CD4-positive, alpha-beta T cell treated with Interferon gamma for 1 hour (primary cell): Measurements from ENCODE around the gene ZNF750.

Source experiments
- DNase-seq: peaks from one replicate; pipeline ENCODE4 v3.0.0-alpha.2; 2020

Gene ZNF750

DNA sequence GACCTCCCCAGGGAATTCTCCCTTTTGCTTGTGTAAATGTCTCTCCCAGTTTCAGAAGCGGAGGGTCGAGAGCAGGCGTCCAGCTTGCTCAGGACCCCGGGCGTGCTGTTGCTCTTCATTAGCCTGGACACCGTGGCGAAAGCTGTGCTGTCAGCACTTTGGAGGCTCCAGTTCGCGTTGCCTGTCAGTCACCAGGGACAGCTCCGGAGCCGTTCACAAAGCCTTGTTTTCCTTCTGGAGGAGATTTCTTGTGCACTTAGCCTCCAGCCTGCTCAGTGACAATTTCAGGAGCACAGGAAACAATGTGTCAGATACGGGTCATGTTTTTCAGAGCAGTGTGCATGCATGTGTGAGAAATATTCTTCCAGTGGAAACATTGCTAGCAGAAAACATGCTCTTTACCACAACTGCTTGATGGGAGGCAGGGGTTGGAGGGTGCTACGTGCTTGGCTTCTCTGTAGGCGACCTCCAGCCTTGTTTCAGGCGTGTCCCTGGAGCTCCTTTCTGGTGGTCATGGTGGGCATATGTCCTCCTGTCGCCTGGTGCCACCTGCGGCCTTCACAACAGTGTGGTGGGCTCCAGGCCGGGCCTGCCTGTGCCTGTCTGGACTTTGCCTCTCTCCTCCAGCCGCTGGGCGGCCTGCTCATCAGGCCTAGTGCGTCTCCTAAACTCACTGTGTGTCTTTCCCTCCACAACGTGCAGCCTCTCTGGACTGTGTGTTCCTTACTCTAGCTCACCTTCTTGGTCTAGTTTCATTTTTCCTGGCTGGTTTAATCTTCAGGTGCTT lies 29.0 kb downstream of the ZNF750 start:
- DNase-seq = no peak

DNA sequence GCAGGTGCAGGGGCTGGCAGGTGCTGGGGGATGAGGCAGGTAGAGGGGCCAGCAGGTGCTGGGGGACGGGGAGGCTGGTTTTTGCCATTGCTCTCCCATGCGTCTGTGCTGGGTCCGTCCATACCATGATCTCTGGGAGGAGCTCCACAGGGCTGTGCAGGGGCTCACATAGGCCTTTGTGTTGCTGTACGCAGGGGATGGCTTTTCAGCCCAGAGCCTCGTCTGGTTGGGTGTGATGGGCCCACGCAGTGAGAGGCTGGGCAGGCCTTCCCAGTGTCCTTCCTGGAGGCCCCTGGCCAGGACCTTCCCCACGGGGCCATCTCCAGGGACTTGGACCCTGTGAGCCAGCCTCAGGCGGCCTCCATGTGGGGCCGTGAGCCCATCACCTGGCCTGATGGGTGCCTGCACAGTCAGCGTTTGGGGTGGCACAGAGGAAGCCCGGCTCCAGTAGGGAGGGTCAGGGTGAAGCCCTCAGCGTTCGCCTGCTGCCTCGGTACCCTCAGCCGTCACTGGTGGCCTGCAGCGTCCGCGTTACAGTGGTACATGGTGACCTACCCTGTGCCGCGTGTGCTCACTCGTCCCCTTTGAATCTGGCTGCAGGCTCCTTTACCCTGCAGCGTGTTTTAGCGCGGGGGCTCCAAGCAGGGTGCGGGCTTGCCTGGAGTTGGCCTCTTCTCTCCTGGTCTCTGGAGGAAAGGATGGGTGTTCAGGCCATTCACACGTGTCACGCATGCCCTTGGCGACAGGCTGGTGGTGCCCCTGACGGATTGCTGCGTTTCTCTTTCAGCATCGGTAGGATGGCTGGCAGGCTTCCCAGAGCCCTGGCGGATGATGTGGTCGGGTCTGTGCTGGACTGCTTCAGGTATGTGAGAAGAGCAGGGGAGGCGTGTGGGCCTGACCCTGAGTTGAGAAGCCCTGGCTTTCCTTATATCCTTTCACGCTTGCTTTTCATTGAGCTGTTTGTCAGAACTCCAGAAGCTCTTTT lies 30.6 kb downstream of the ZNF750 start:
- DNase-seq = no peak

DNA sequence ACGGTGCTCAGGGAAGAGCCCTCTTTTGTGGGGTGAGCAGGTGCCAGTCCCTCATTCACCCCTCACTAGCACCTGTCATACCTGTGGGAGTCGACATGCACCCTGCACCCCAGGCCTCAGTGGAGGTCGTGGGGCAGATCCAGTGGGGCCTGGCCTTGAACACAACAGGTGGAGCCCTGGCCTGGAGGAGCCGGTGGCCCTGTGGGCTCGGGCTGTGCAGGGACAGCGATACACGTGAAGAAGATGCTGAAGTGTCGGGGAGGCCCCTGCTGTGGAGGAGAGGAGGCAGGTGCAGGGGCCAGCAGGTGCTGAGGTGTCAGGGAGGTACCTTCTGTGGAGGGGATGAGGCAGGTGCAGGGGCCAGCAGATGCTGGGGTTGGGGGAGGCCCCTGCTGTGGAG lies 31.8 kb downstream of the ZNF750 start:
- no peak for DNase-seq

DNA sequence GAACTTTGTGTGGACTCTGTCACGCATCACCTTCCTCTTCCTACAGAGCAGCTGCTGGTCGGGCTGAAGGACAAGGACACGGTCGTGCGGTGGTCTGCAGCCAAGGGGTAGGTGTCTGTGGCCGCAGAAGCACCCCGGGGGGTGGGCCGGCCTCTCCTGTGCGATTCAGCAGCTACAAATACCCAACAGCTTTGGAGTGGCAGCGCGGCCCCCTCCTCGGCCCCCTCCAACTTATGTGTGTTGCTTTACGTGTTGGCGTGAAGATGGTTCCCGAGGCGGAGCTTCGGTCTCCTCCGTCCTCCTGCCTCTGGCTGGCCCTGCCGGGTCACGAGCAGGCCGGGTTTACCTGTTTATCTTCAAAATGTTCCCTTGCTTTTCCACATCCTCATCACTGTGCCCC lies 32.3 kb downstream of the ZNF750 start:
- no peak for DNase-seq

DNA sequence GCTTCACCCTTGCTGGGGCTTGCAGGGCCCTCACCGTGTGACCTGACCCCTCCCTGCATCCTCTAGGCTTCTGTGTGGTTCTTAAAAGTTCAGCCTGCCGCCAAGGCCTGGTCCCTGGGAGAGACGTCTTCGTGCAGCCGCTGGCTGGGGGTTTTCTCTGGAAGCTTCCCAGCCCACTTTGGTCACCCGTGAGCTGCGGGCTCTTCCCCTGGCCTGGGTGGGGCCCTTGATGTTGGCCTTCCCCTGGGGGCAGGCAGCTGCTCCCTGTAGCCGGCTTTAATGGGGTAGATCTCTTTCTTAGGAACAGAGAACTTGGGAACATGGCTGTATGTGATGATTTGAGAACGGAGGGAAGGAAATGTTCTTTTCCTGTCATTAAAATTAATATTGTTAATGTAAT lies 32.7 kb downstream of the ZNF750 start:
- DNase-seq = no peak

DNA sequence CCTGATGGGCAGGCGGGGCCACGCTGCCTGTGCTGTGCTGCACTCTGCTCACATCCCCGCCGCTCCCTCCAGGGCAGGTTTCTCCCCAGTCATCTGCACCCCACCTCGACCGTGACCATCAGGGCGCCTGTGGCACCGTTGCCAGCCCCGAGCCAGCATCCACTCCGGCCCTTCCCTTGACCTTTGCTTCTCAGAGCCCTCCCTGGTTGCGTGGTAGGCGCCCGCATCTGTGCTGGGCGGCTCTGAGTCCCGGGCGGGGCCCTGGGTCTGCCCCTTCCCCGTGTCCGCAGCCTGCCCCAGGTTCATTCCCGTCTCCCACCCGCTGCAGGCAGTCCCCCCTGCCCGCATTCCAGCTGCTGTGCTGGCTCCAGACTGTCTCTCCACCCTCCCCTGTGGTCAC lies 33.2 kb downstream of the ZNF750 start:
- DNase-seq = no peak

DNA sequence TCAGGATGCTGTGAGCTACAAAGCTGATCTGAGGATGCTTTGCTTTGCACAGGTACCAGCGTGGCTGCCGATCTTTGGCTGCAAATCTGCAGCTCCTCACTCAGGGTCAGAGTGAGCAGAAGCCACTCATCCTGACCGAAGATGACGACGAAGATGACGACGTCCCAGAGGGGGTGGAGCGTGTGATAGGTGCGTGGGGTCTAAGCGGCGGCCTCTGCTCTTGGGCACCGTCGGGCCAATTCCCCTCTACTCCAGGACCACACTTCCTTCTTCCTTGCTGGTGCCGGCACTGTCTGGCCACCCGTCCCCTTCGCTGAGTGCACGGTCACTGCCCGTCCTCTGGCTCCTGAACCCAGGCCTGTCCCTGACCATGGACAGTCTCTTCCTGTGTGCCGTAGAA lies 34.0 kb downstream of the ZNF750 start:
- DNase-seq = no peak

DNA sequence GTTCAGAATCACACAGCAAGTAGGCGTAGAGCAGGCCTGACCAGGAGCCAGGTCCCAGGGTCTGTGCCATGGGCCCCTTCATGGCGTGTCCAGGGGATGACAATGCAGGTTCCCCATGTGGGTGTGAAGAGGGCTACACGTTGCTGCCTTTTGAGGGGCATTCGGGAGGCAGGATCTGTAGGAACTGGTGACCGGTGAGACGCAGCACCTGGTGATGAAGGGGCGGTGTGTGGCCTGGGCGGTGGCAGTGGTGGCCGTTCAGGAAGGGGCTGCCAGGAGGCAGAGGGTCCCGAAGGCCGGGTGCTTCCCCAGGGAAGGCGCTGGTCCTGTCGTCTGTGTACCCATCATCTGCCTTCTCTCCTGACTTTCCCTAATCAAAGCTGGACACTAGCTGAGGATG lies 34.6 kb downstream of the ZNF750 start:
- no peak for DNase-seq

DNA sequence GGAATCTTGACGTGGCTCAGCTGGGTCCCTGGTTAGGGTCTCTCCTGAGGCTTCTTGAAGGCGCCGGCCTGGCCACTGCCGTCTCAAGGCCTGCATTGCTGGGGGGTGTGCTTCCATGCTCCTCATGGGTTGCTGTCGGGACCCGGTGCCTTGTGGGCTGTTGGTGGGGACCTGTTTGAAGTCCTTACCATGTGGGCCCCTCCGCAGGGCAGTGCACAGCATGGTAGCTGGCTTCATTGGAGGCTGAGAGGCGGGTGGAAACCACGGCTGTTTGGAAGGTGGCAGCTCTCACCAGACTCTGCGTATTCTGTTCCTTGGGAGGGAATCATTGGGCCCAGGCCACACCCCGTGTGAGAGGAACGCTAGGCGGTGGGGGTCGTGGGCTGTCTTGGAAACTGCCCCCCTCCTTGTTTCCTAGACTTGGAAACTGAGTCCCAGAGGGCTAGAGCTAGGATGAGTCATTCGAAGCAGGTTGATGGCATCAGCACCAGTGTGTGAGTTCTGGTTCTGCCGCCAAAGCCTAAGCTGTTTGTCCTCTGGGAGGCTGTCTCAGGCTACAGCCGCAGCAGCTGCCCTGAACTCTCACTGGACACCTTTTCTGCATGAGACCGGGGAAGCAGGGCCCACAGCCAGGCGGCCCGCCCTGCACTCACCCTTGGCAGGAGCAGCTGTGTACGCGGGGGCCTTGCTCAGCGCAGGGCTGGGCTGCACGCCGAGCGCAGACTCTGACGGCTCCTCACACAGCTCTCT lies 35.2 kb downstream of the ZNF750 start:
- no peak for DNase-seq

DNA sequence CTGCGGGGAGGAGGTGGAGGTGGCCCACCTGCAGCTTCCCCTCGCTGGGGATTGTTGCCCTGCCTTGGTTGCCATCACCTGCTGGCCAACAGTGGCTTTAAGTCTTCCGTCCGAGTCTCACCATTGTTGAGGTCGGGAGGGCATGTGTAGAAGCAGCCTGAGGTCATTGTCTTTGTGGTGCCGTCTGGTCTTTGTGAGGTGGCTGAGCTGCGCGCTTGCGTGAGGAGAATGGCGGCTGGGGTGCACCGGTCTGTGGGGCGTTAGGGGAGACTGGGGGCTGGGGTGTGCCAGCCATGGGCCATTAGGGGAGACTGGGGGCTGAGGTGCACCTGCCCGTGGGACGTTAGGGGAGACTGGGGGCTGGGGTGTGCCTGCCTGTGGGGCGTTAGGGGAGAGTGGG lies 36.2 kb downstream of the ZNF750 start:
- no peak for DNase-seq

DNA sequence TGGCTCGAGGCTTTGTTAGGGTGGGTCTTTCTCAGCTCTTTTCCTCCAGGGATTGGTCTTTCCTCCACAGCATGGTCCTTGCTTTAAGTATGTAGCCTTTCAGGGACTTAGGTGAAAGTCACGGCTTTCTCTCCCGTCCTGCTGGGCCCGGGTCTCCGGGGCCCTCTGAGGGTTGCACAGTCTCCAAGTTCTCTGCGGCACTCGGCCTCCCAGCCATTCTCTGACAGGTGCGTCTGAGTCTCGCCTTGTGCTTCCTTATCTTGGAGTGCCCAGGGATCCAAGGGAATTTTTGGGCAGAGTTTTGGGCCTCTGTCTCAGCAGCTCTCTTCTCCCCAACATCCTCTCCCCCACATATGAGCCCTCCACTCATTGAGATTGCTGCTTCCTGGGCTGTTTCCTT lies 36.6 kb downstream of the ZNF750 start:
- DNase-seq = no peak

DNA sequence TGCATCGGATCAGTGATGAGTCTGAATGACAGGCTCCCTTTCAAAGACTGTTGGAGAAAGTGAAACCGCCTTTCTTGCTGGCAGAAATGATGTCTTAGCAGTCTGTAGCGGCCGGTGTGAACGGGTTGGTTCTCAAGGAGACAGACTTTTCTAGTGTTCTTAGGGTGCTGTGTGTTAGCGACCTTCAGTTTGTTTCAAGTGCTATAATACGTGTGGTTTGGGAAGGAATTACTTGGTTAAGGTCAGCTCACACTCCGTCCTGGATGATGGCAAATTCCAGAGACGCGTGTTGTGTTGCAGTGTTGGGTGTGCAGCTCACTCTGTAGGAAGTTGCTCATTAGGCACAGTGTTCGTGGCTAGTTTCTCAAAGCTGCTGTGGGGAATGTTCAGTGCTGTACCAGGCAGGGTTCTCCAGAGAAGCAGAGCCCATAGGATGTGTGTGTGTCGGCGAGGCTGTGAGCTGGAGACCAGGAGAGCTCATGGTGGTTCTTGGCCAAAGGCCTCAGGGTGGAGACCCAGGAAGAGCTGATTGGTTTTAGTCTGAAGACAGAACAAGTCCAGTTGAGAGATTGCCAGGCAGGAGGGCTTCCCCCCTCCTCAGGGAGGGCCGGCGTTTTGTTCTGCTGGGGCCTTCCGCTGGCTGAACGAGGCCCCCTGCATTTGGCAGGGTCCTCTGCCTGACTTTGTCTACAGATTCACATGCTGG lies 37.6 kb downstream of the ZNF750 start:
- DNase-seq = no peak

DNA sequence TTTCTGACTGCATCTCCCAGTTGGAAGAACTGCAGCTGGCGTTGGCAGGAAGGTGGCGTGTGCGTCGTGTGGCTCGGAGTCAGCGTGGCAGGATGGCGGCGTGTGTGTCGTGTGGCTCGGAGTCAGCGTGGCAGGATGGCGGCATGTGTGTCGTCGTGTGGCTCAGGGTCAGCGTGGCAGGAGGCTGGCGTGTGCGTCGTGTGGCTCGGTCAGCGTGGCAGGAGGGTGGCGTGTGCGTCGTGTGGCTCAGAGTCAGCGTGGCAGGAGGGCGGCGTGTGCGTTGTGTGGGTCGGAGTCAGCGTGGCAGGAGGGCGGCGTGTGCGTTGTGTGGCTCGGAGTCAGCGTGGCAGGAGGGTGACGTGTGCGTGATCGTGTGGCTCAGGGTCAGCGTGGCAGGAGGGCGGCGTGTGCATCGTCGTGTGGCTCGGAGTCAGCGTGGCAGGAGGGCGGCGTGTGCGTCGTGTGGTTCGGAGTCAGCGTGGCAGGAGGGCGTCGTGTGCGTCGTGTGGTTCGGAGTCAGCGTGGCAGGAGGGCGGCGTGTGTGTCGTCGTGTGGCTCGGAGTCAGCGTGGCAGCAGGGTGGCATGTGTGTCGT lies 38.3 kb downstream of the ZNF750 start:
- DNase-seq = no peak

DNA sequence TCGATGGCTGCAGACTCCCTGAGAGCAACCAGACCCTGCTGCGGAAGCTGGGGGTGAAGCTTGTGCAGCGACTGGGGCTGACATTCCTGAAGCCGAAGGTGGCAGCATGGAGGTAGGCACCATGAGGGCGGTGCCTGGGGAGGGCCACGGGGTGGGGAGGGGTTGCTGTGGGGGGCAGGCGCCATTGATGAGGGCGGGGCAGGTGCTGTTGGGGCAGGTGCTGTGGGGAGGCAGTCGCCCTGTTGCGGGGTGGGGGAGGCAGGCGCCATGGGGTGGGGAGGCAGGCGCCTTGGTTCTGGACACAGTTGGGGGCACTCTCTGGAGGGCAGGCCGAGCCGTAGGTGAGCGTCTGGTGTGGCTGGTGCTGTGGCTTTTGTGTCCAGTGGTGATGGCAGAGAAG lies 38.9 kb downstream of the ZNF750 start:
- DNase-seq = no peak

DNA sequence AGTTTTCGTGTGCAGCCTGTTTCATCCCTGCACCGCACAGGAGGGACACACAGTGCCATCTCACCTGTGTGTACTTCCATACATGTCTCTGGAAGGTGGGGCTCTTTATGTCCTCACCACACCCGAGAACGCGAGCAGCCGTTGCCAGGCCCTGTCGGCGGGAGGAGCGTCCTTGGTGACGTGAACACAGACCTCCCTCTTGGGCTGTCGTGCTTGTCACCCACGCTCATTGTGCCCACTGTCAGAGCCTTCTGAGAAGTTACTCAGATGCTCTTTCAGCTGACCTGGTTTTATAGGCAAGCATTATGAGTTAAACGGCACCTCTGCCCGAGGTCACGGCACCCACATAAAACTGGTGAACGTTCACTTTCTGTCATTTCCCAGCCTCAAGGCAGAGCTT lies 40.2 kb downstream of the ZNF750 start:
- DNase-seq = no peak

DNA sequence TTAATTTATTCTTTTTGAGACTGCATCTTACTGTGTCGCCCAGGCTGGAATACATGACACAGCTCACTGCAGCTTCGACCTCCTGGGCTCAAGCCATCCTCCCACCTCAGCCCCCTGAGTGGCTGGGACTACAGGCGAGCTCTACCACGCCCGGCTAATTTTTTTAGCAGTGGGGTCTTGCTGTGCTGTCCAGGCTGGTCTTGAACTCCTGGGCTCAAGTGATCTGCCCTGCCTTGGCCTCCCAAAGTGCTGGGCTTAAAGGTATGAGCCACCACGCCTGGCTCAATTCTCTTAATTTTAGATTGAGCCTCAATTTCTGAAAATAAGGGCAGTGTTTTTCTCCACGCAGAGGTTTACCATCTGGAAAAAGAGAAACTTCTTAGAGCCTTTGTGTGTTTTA lies 41.1 kb downstream of the ZNF750 start:
- no peak for DNase-seq

DNA sequence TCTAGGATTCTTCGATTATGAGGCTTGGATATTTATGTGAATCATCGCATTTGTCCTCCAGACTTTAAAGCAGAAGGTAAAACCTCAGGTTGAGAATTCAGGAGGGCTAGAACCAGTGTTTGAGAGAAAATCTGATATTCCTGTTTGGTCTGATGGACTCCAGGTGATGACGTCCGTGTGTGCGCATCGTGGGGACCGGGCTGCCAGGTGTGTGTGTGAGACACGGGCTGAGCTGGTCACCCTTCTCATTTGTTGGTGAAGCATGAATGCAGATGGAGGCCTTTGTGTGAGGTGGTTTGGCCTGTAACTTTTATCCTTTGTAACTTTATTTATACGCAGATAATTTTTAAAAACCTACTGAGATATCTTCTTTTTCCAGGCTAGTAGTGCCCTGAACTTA lies 42.8 kb downstream of the ZNF750 start:
- no peak for DNase-seq

DNA sequence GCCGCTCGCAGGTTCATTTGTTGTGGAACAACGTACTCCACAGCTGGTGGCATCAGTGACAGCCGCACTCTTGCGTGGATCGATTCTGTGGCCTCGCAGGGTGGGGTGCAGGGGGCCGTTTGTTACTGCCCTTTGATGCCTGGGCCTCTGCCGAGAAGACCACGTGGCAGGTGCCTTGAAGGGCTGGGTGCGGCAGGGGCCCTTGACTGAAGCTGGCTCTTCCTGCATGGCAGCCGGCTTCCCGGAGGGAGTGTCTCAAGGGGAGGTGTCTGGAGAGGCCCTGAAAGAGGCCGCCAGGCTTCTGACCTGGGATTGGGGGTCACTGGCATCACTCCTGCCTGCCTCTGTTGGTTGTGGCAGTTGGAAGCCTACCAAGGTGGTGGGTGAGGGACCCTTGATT lies 44.2 kb downstream of the ZNF750 start:
- no peak for DNase-seq

DNA sequence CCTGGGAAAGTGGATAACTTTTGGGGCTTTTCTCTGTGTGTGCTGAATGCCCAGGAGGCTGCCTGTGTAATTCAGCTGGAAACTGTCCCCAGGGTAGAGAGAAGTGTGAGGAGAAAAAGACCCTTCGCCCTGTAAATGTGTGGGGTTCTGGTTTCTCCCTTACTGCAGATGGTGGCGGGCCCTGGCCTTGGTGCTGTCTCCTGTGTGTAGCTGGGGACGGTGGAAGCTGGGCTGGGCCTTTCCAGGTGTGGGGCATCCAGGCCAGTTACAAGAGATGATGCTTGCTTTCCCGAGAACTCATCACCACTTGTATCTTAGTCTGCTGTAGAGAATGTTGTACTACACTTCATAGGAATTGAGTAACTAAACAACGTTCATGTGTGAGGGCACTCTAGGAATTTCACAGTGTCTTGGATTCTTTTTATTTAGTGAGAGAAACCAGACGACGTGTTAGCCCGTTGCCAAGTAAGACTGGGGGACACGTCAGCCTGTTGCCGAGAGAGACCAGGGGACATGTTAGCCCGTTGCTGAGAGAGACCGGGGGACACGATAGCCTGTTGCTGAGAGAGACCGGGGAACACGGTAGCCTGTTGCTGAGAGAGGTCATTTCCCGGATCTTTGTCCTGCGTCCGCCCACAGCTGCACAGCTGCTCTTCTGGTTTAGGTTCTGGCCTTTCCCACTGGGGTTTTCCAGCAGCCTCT lies 44.9 kb downstream of the ZNF750 start:
- no peak for DNase-seq

DNA sequence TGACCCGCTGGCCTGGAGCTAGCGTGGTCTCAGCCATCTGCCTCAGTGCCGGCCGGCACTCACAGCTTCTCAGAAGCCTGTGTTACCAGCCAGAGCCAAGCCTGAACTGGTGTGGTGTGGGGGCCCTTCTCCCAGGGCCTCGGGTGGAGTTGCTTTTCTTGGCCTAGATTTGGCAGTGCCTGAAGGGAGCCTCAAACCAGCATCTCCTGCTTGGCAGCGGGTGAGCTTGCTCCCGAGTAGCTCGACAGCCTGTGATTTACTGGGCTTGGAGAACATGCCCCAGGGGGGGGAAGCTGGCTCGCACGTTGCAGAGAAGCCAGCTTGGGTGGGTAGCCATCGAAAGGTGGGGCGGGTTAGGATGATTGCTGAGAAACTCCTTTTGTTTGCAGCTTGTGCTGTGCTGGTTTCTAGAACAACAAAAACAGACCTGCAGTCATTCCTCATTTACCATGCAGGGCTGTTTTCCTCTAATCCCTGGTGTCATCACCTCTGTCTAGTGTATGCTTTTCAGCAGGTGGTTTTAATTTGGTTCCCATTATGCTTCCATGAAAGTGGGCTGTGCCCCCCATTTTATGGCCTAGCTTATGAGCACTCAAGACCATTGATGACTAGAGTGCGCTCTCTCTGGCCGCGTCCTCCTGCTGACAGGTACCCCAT lies 45.7 kb downstream of the ZNF750 start:
- DNase-seq = no peak

DNA sequence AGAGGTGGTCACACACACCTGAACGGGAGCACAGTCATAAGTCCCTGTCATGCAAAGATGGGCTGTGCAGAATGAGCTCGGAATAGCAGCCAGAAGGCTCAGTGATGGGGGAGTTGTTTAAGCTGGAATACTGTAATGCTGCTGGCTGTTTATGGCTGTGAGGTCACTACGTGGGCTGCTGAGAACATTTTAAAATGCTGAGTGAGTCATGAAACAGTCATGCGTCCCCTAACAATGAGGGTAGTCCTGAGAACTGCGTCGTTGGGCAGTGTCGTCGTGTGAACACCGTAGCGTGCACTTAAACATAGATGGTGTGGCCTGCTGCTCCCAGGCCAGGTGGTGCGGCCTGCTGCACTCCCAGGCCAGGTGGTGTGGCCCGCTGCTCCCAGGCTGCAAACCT lies 48.3 kb downstream of the ZNF750 start:
- DNase-seq = no peak
